Tibial nerve (tissue), 4 donors: ENCODE measurements around the gene MED13L. TPM values are rescaled to one million over a fixed set of nuclear protein-coding genes. Genes with fewer than 3 reads are reported as not detected.

Experiments
- DNase-seq, 2 donors: peaks; one replicate each; pipeline ENCODE4 v3.0.0-alpha.2; 2019; ENCODE audit warnings: low spot score in 2 of 2
- H3K27ac ChIP-seq, 4 donors: fragments of 200-600 bp; sonication (generic) in 3 of 4; one replicate each; pipeline ENCODE4 v1.5.1; 2017 to 2019; ENCODE audit warnings: mild to moderate bottlenecking in 1 of 4
- H3K27me3 ChIP-seq, 2 donors: fragments of 200-600 bp; sonication (generic) in 1 of 2; one replicate each; pipeline versions ENCODE4 v1.5.1 to v1.6.0; 2017 to 2019
- H3K36me3 ChIP-seq, 3 donors: fragments of 200-600 bp; sonication (generic); one replicate each; pipeline ENCODE4 v1.5.1; 2018 to 2019
- H3K4me1 ChIP-seq, 4 donors: fragments of 200-600 bp; sonication (generic) in 3 of 4; one replicate each; pipeline ENCODE4 v1.5.1; 2017 to 2019
- H3K4me3 ChIP-seq, 4 donors: fragments of 200-600 bp; sonication (generic) in 3 of 4; one replicate each; pipeline ENCODE4 v1.5.1; 2017 to 2019; ENCODE audit warnings: mild to moderate bottlenecking in 1 of 4, moderate library complexity in 1 of 4
- H3K9me3 ChIP-seq, 4 donors: fragments of 200-600 bp; sonication (generic) in 3 of 4; one replicate each; pipeline ENCODE4 v1.5.1; 2017 to 2019
- EP300 ChIP-seq, 2 donors: sonication (generic); formaldehyde crosslinking; IDR thresholded peaks; one replicate each; pipeline ENCODE4 v1.6.1; 2017; ENCODE audit warnings: antibody characterized with exemption in 2 of 2, mild to moderate bottlenecking in 1 of 2
- POLR2A ChIP-seq, 2 donors: fragments of 450-650 bp; IDR thresholded peaks; one replicate each; pipeline ENCODE4 v1.6.1; 2017; ENCODE audit warnings: antibody characterized with exemption in 2 of 2, mild to moderate bottlenecking in 2 of 2, moderate library complexity in 2 of 2
- WGBS, 2 donors: methylation state at CpG; one replicate each; pipeline ENCODE4 v1.1.5; 2018; 5-methylcytosine and 5-hydroxymethylcytosine counted together
- total RNA-seq, 4 donors: library from RNA; depleted of rRNA; stranded (reverse); fragments of >200 nt; gene quantifications; one replicate each; pipeline ENCODE4 v1.1.0, GENCODE V29; 2016
- TF ChIP-seq, protein P1 (sequence below), 5 experiments: fragments of 200-600 bp in 3 of 5; fragments of 450-650 bp in 2 of 5; sonication (generic) in 3 of 5; IDR thresholded peaks; one replicate each; pipeline ENCODE4 v1.5.1; 2016 to 2019; ENCODE audit warnings: antibody characterized with exemption in 5 of 5, mild to moderate bottlenecking in 3 of 5, moderate library complexity in 2 of 5

MED13L gene
- total RNA-seq, 4 donors from 2014 or later: 138 to 234 (median 218) TPM

DNA sequence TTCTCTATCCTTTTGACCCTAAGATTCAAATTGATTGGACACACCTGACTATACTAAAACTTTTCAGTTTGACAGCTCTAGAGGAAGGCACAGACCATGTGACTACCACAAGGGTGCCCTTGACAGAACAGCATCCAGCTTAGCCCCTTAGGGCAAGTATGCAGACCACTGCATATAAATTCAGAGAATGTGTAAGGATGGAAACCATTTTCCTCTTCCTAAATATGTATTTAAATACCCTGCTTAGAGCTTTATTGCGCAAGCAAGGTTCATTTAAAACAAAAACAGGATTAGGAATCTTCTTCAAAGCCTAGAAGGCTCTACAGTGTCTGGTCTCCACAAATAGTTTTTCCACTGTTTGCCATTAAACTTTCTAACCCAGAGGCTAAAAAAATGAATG lies 202.8 kb downstream of the MED13L start:
- Histone ChIP-seq H3K9me3 (no peaks in the 10 kb centered on the region), H3K4me1 (peaks cover 0 to 55% (median 6%) of the 10 kb centered on the region in 4 donors), H3K27ac (no peak overlapping the region), H3K4me3 (no peak overlapping the region), H3K36me3 (no peaks in the 10 kb centered on the region), H3K27me3 (no peaks in the 10 kb centered on the region)
- DNase-seq: no peak
- 88 to 97% methylated on average over 1 of the region's 1 CpG for WGBS, 2 donors
- TF ChIP-seq EP300 (IDR thresholded peaks at IDR 0.05) (no peak), POLR2A (IDR thresholded peaks at IDR 0.05) (no peak)
- TF ChIP-seq, protein P1, sequence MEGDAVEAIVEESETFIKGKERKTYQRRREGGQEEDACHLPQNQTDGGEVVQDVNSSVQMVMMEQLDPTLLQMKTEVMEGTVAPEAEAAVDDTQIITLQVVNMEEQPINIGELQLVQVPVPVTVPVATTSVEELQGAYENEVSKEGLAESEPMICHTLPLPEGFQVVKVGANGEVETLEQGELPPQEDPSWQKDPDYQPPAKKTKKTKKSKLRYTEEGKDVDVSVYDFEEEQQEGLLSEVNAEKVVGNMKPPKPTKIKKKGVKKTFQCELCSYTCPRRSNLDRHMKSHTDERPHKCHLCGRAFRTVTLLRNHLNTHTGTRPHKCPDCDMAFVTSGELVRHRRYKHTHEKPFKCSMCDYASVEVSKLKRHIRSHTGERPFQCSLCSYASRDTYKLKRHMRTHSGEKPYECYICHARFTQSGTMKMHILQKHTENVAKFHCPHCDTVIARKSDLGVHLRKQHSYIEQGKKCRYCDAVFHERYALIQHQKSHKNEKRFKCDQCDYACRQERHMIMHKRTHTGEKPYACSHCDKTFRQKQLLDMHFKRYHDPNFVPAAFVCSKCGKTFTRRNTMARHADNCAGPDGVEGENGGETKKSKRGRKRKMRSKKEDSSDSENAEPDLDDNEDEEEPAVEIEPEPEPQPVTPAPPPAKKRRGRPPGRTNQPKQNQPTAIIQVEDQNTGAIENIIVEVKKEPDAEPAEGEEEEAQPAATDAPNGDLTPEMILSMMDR (IDR thresholded peaks at IDR 0.05): no peak

DNA sequence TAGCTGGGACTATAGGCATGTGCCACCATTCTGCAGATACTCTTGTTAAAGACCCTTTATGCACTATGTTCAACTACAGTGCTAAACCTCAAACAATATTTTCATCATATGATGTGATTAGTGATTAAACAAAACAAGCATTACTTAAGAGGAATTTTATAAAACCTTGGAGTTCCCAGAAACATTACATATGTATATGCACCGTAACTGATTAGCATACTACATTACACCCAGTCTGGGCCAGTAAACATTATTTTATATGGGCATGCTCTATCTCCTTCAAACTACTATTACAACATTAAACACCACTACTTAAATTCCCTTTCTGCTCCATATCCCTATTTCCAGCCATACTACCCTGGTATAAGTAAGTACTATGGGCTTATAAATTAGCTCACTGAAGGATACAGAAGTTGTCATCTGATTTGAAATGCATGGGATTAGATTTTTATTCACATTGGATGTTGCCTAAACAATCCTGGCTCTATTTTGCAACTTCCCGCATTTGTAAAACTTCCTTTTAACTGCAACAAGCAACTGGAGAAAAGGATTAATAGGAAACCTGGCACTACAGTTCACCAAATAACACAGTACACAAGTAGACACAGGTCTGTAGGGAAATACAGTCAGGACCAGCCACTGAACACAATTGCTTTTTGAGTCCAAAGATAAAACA lies 205.8 kb downstream of the MED13L start:
- H3K4me3 ChIP-seq: no peak overlapping the region
- DNase-seq: no peak
- peaks cover 0 to 79% (median 13%) of the 10 kb centered on the region in 4 donors for H3K4me1 ChIP-seq
- no peaks in the 10 kb centered on the region for H3K36me3 ChIP-seq
- H3K27me3 ChIP-seq: no peaks in the 10 kb centered on the region
- H3K9me3 ChIP-seq: no peaks in the 10 kb centered on the region
- H3K27ac ChIP-seq: no peak overlapping the region
- 70 to 77% methylated on average over 2 of the region's 2 CpGs for WGBS, 2 donors
- TF ChIP-seq, protein P1 (IDR thresholded peaks at IDR 0.05): no peak
- TF ChIP-seq POLR2A (IDR thresholded peaks at IDR 0.05) (no peak), EP300 (IDR thresholded peaks at IDR 0.05) (no peak)

DNA sequence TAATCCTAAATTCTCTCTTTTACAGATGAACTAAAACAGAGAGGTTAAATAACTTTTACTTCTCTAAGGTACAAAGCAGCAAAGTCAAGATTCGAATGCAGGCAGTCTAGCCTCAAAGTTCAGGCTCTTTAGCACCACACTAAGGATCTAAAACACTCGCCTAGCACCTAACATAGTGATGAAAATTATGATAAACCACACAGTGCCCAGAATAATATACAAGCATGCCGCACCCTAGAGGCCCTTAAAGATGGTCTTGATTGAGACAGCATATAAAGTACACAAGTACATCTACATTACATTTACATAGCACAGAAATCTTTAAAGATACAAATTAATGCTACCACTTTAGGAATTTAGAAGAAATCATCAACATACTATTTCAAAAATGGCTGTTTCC lies 207.0 kb downstream of the MED13L start:
- 94% methylated on average over 3 of the region's 3 CpGs for WGBS, 2 donors
- Histone ChIP-seq H3K36me3 (no peaks in the 10 kb centered on the region), H3K4me1 (peaks cover 0 to 84% (median 25%) of the 10 kb centered on the region in 4 donors), H3K4me3 (no peak overlapping the region), H3K27ac (no peak overlapping the region), H3K9me3 (no peaks in the 10 kb centered on the region), H3K27me3 (no peaks in the 10 kb centered on the region)
- no peak for DNase-seq
- TF ChIP-seq POLR2A (IDR thresholded peaks at IDR 0.05) (no peak), EP300 (IDR thresholded peaks at IDR 0.05) (no peak)
- TF ChIP-seq, protein P1 (IDR thresholded peaks at IDR 0.05): no peak

DNA sequence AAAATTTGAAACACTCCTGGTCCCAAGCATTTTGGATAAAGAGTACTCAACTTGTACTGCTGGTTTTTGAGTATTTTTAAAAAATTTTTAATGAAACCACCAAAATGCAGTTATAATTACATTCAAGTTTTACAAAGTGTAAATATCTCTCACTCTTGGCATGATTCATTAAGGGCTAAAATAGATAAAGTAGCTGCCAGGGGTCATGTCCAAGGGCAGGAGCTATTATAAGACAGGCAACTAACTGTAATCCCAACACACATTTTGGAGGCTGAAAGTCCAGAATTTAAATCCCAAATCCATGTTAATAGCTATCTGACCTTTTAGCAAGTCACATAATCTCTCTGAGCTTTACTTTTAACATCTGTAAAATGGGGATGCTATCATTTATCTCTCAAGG lies 207.6 kb downstream of the MED13L start:
- peaks cover 0 to 84% (median 27%) of the 10 kb centered on the region in 4 donors for H3K4me1 ChIP-seq

DNA sequence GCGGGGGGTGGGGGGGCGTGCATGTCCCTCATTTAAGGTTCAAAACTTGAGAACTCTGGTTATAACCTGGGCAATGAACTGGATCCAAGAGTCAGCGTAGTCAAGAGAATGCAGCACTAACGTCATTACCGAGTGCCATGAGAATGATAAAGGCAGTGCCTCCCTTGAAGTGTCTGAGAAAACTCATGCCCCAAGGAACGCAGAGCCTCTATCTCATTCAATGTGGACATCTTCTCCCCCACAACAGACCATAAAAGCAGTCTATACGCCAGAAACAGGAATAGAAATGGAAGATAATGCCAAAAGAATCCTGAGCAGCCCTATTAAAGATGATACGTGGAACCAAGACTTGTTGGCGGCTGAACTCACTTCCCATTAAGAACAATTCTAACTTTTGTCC lies 208.6 kb downstream of the MED13L start:
- H3K36me3 ChIP-seq: no peaks in the 10 kb centered on the region
- H3K27ac ChIP-seq: no peak overlapping the region
- peaks cover 0 to 89% (median 28%) of the 10 kb centered on the region in 4 donors for H3K4me1 ChIP-seq
- H3K4me3 ChIP-seq: no peak overlapping the region
- no peak for DNase-seq
- WGBS, 2 donors: 89 to 90% methylated on average over 9 of the region's 9 CpGs
- TF ChIP-seq, protein P1 (IDR thresholded peaks at IDR 0.05): no peak
- no peak for TF ChIP-seq EP300 (IDR thresholded peaks at IDR 0.05)
- TF ChIP-seq POLR2A (IDR thresholded peaks at IDR 0.05): no peak
- H3K27me3 ChIP-seq: no peaks in the 10 kb centered on the region
- no peaks in the 10 kb centered on the region for H3K9me3 ChIP-seq

More for the DNA sequence above, 207.6 kb downstream of the MED13L start:
- H3K4me3 ChIP-seq: no peak overlapping the region
- DNase-seq: no peak
- no peaks in the 10 kb centered on the region for H3K9me3 ChIP-seq
- TF ChIP-seq, protein P1 (IDR thresholded peaks at IDR 0.05): no peak
- TF ChIP-seq EP300 (IDR thresholded peaks at IDR 0.05) (no peak), POLR2A (IDR thresholded peaks at IDR 0.05) (no peak)
- H3K27ac ChIP-seq: no peak overlapping the region
- no peaks in the 10 kb centered on the region for H3K27me3 ChIP-seq
- no peaks in the 10 kb centered on the region for H3K36me3 ChIP-seq
